Spleen (tissue), 7 donors: ENCODE results near the gene PRCD.

Experiments
- POLR2AphosphoS5 ChIP-seq, 3 donors: sonication (generic); formaldehyde crosslinking; IDR thresholded peaks; one replicate each; pipeline ENCODE4 v1.5.1; 2017; ENCODE audit warnings: antibody characterized with exemption in 3 of 3
- TF ChIP-seq, protein P1 (sequence below), 11 experiments: fragments of 200-600 bp in 7 of 11; fragments of 450-650 bp in 4 of 11; sonication (generic) in 4 of 11; IDR thresholded peaks in 8 of 11; conservative IDR thresholded peaks in 3 of 11; 1 replicate in 7 of 11; 2 replicates in 4 of 11; pipeline versions ENCODE4 v1.4.0 to v1.8.0; 2016 to 2021; ENCODE audit warnings: antibody characterized with exemption in 11 of 11, inconsistent platforms in 4 of 11, mild to moderate bottlenecking in 1 of 11
- donor health status: DM: no; HTN: no; CAD: no; lungs with moderate emphysema.
- donor health status: DM: no; HTN: no; CAD: no.
- donor health status: DM: no; HTN: no; CAD: no.

GRCh38 chr17:76557368-76558197, 17.7 kb downstream of the PRCD start:
- TF ChIP-seq POLR2AphosphoS5 (IDR thresholded peaks at IDR 0.05): peak; percentile 96 to 98 (median 97)
- TF ChIP-seq, protein P1, sequence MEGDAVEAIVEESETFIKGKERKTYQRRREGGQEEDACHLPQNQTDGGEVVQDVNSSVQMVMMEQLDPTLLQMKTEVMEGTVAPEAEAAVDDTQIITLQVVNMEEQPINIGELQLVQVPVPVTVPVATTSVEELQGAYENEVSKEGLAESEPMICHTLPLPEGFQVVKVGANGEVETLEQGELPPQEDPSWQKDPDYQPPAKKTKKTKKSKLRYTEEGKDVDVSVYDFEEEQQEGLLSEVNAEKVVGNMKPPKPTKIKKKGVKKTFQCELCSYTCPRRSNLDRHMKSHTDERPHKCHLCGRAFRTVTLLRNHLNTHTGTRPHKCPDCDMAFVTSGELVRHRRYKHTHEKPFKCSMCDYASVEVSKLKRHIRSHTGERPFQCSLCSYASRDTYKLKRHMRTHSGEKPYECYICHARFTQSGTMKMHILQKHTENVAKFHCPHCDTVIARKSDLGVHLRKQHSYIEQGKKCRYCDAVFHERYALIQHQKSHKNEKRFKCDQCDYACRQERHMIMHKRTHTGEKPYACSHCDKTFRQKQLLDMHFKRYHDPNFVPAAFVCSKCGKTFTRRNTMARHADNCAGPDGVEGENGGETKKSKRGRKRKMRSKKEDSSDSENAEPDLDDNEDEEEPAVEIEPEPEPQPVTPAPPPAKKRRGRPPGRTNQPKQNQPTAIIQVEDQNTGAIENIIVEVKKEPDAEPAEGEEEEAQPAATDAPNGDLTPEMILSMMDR (IDR thresholded peaks at IDR 0.05 in 8 of 11, conservative IDR thresholded peaks at IDR 0.05 in 3 of 11): peak; percentile 51 to 87 (median 74)
